Neuronal stem cell (in vitro differentiated cells): ENCODE data around the gene SCAI.
"Not testable (repeated sequence)": the region's sequence is repeated elsewhere in the genome, so short reads cannot be mapped to it uniquely, and the experiment has no call there.

Experiments used
- DNase-seq: peaks from one replicate; pipeline ENCODE4 v3.0.0-alpha.2; 2013; ENCODE audit warnings: low spot score
- H2AFZ ChIP-seq: one replicate; pipeline ENCODE4 v1.6.1; 2013; ENCODE audit warnings: mild to moderate bottlenecking, low read length, inconsistent platforms
- H2AK5ac ChIP-seq: 2 replicates; pipeline ENCODE4 v1.6.1; 2013; ENCODE audit warnings: low read depth, mild to moderate bottlenecking, inconsistent platforms, low read length, moderate library complexity, mixed read lengths
- H2BK120ac ChIP-seq: 2 replicates; pipeline ENCODE4 v1.6.1; 2013; ENCODE audit warnings: low read depth, mild to moderate bottlenecking, inconsistent platforms, low read length, moderate library complexity, mixed read lengths
- H2BK12ac ChIP-seq: one replicate; pipeline ENCODE4 v1.6.1; 2013; ENCODE audit warnings: low read length, inconsistent platforms
- H2BK15ac ChIP-seq: 2 replicates; pipeline ENCODE4 v1.6.1; 2013; ENCODE audit warnings: mild to moderate bottlenecking, low read length, inconsistent platforms, mixed read lengths
- H2BK5ac ChIP-seq: one replicate; pipeline ENCODE4 v1.6.1; 2013; ENCODE audit warnings: inconsistent platforms, mild to moderate bottlenecking, low read length, moderate library complexity
- H3K14ac ChIP-seq: one replicate; pipeline ENCODE4 v1.6.1; 2013; ENCODE audit warnings: low read length, inconsistent platforms
- H3K18ac ChIP-seq: 2 replicates; pipeline ENCODE4 v1.6.1; 2013; ENCODE audit warnings: low read length, inconsistent platforms
- H3K23ac ChIP-seq: 2 replicates; pipeline ENCODE4 v1.6.1; 2013; ENCODE audit warnings: low read depth, mild to moderate bottlenecking, mixed read lengths, low read length, inconsistent platforms; ENCODE audit not compliant: poor library complexity
- H3K27ac ChIP-seq: replicated peaks from 3 replicates; pipeline ENCODE4 v1.5.1; 2013; ENCODE audit warnings: low read length, inconsistent platforms
- H3K27me3 ChIP-seq, 3 experiments: 2 replicates each; pipeline ENCODE4 v1.6.1; 2013; ENCODE audit warnings: low read length in 3 of 3, mild to moderate bottlenecking in 2 of 3, inconsistent platforms in 1 of 3, low read depth in 1 of 3, mixed read lengths in 1 of 3, moderate library complexity in 1 of 3; ENCODE audit not compliant: control insufficient read depth in 3 of 3, insufficient read depth in 3 of 3
- H3K36me3 ChIP-seq, 2 donors: replicated peaks in 1 of 2; 2 replicates each; pipeline ENCODE4 v1.6.1; 2013; ENCODE audit warnings: low read length in 2 of 2; ENCODE audit not compliant: control insufficient read depth in 2 of 2, insufficient read depth in 2 of 2
- H3K4ac ChIP-seq: 2 replicates; pipeline ENCODE4 v1.6.1; 2013; ENCODE audit warnings: inconsistent platforms, mild to moderate bottlenecking, low read length, moderate library complexity
- H3K4me1 ChIP-seq, 2 donors: 1 replicate in 1 of 2; 2 replicates in 1 of 2; pipeline ENCODE4 v1.6.1; 2013; ENCODE audit warnings: low read length in 2 of 2, low read depth in 1 of 2; ENCODE audit not compliant: control insufficient read depth in 2 of 2, insufficient read depth in 1 of 2
- H3K4me2 ChIP-seq: one replicate; pipeline ENCODE4 v1.6.1; 2013; ENCODE audit warnings: mild to moderate bottlenecking, low read length, inconsistent platforms; ENCODE audit not compliant: insufficient read depth, poor library complexity, severe bottlenecking
- H3K4me3 ChIP-seq, 2 donors: 2 replicates each; pipeline ENCODE4 v1.5.1; 2013; ENCODE audit warnings: low read length in 2 of 2, mild to moderate bottlenecking in 2 of 2, inconsistent platforms in 1 of 2, moderate library complexity in 1 of 2
- H3K79me1 ChIP-seq: one replicate; pipeline ENCODE4 v1.6.1; 2013; ENCODE audit warnings: low read depth, mild to moderate bottlenecking, inconsistent platforms, low read length, moderate library complexity
- H3K9ac ChIP-seq: one replicate; pipeline ENCODE4 v1.6.1; 2013; ENCODE audit warnings: mild to moderate bottlenecking, low read depth, low read length, inconsistent platforms; ENCODE audit not compliant: poor library complexity
- H3K9me3 ChIP-seq, 2 donors: replicated peaks in 1 of 2; 2 replicates each; pipeline versions ENCODE3 to v1.6.1; 2013; ENCODE audit warnings: low read length in 2 of 2, mild to moderate bottlenecking in 2 of 2, inconsistent platforms in 1 of 2, low read depth in 1 of 2, mixed read lengths in 1 of 2, moderate library complexity in 1 of 2; ENCODE audit not compliant: control insufficient read depth in 2 of 2, insufficient read depth in 1 of 2
- H4K8ac ChIP-seq: one replicate; pipeline ENCODE4 v1.6.1; 2013; ENCODE audit warnings: low read depth, mild to moderate bottlenecking, inconsistent platforms, low read length, moderate library complexity
- H4K91ac ChIP-seq: one replicate; pipeline ENCODE4 v1.6.1; 2013; ENCODE audit warnings: low read length, low read depth, mild to moderate bottlenecking, inconsistent platforms; ENCODE audit not compliant: poor library complexity
- WGBS, 2 donors: extraction: QIAGEN DNeasy Blood & Tissue Kit; methylation state at CpG; one replicate each; pipeline ENCODE4 v1.1.7; 2013; ENCODE audit warnings: missing lambda C conversion rate in 2 of 2, mixed read lengths in 1 of 2; ENCODE audit not compliant: insufficient read length in 2 of 2, insufficient replicate concordance in 1 of 2; ENCODE audit errors: extremely low coverage in 2 of 2; 5-methylcytosine and 5-hydroxymethylcytosine counted together

The SCAI gene

GRCh38 chr9:124965775-124966568, 177.4 kb downstream of the SCAI start:
- WGBS, 2 donors, result no CpG with 5 or more reads among the region's 5 CpGs
- not testable (repeated sequence) for H3K14ac ChIP-seq, H2AK5ac ChIP-seq, H2BK5ac ChIP-seq, H3K4me2 ChIP-seq, H3K9me3 ChIP-seq, H3K9ac ChIP-seq, H3K4me3 ChIP-seq, H2BK15ac ChIP-seq, H3K4me1 ChIP-seq, H3K27ac ChIP-seq, H2BK120ac ChIP-seq, H4K8ac ChIP-seq, H3K27me3 ChIP-seq, H3K23ac ChIP-seq, H3K4ac ChIP-seq, H2AFZ ChIP-seq, DNase-seq, H3K18ac ChIP-seq, H3K79me1 ChIP-seq, H4K91ac ChIP-seq, H2BK12ac ChIP-seq
- H3K36me3 ChIP-seq, result peaks cover 4 to 22% of the 10 kb centered on the region in 2 donors

- Histone ChIP-seq H3K4ac (no peak overlapping the region), H3K27me3 (no peaks in the 10 kb centered on the region), H2AK5ac (no peak overlapping the region), H3K14ac (no peak overlapping the region), H3K79me1 (no peaks in the 10 kb centered on the region), H3K27ac (no peak overlapping the region), H3K9ac (no peak overlapping the region), H3K18ac (no peak overlapping the region), H2BK5ac (no peak overlapping the region), H2BK120ac (no peak overlapping the region), H4K91ac (no peak overlapping the region), H2BK15ac (no peak overlapping the region), H2AFZ (no peak overlapping the region), H3K4me2 (no peak overlapping the region), H3K9me3 (no peaks in the 10 kb centered on the region), H3K4me1 (no peaks in the 10 kb centered on the region), H2BK12ac (no peak overlapping the region), H3K36me3 (peaks cover 4 to 15% of the 10 kb centered on the region in 2 donors), H4K8ac (no peak overlapping the region), H3K4me3 (no peak overlapping the region), H3K23ac (no peak overlapping the region)
- no peak for DNase-seq
- WGBS, 2 donors, result no CpG with 5 or more reads among the region's 2 CpGs
These were observed 178.7 kb downstream of the SCAI start for GRCh38 chr9:124964604-124965003.

- Histone ChIP-seq H3K14ac (no peak overlapping the region), H3K9ac (no peak overlapping the region), H2AK5ac (no peak overlapping the region), H2BK5ac (no peak overlapping the region), H2BK12ac (no peak overlapping the region), H2BK120ac (no peak overlapping the region), H3K4me1 (no peaks in the 10 kb centered on the region), H2BK15ac (no peak overlapping the region), H4K8ac (no peak overlapping the region), H3K18ac (no peak overlapping the region), H2AFZ (no peak overlapping the region), H3K4me3 (no peak overlapping the region), H3K27ac (no peak overlapping the region), H3K4ac (no peak overlapping the region), H3K36me3 (peaks cover 4 to 15% of the 10 kb centered on the region in 2 donors), H3K23ac (no peak overlapping the region), H3K79me1 (no peaks in the 10 kb centered on the region), H3K9me3 (no peaks in the 10 kb centered on the region), H3K4me2 (no peak overlapping the region), H3K27me3 (no peaks in the 10 kb centered on the region), H4K91ac (no peak overlapping the region)
- no CpG with 5 or more reads among the region's 2 CpGs for WGBS, 2 donors
- DNase-seq, result no peak
These were observed 179.3 kb downstream of the SCAI start for GRCh38 chr9:124964056-124964455.

- no peak overlapping the region for H3K27ac ChIP-seq
- H2AFZ ChIP-seq, result no peak overlapping the region
- no peaks in the 10 kb centered on the region for H3K36me3 ChIP-seq
- H3K27me3 ChIP-seq, result no peaks in the 10 kb centered on the region
- H2BK12ac ChIP-seq, result no peak overlapping the region
- H3K23ac ChIP-seq, result no peak overlapping the region
- no peak overlapping the region for H3K18ac ChIP-seq
- H3K9me3 ChIP-seq, result no peaks in the 10 kb centered on the region
- no peaks in the 10 kb centered on the region for H3K4me1 ChIP-seq
- no peak overlapping the region for H3K4me2 ChIP-seq
- WGBS, 2 donors, result no CpG with 5 or more reads among the region's 2 CpGs
- H3K9ac ChIP-seq, result no peak overlapping the region
- H4K8ac ChIP-seq, result no peak overlapping the region
- no peak for DNase-seq
- no peak overlapping the region for H2BK120ac ChIP-seq
- H3K4ac ChIP-seq, result no peak overlapping the region
- no peak overlapping the region for H2AK5ac ChIP-seq
- H4K91ac ChIP-seq, result no peak overlapping the region
- no peak overlapping the region for H3K4me3 ChIP-seq
- no peak overlapping the region for H2BK15ac ChIP-seq
- H2BK5ac ChIP-seq, result no peak overlapping the region
- no peak overlapping the region for H3K14ac ChIP-seq
- H3K79me1 ChIP-seq, result no peaks in the 10 kb centered on the region
These were observed 182.9 kb downstream of the SCAI start for GRCh38 chr9:124960409-124960752.
